ENCODE data around the gene ATPAF1. TPM values are rescaled to one million over a fixed set of nuclear protein-coding genes. Genes with fewer than 3 reads are reported as not detected.

ATPAF1 gene
- total and polyA plus RNA-seq, 9 of the 15 experiments (the other 6 are each of a cell fraction or from before 2014, with no cell fraction given), result 6.3 to 56.2 (median 27.4) TPM

DNA sequence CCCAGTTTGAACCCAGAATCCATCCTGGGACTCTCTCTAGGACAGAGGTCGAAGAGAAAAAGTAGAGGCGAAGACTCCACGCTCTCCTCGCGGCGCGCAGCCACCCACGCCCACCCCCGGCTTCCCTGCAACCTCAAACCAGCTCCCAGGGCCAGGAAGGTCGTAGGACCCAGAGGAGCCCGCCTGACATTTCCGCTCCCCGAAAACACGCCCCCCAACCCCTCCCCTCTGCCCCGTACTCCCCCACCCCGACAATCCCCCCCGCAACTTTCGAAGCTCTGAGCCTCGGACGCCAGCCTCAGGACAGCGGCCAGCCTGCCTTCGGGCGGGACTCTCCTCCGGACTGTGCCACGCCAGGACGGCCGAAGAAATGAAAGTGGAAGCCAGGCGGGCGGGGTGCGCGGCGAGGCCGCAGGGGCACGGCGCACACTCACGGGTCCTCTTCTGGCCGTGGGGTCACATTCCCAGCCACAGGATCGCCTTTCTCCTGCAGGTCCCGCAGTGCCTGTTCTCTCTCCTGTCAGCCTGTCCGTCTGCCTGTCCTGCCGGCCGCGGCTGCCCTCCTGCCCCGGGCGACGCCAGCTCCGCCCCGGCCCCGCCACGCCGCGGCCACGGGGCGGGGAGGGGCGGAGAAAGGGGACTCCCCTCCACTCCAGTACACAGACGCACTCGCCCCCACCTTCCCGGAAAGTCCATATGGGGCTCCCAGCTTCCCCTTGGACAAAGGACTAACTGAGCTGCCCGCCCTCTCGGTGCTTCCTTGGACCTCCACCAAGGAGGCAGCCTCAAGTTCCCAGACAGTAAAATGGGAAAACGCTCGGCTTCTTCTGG is 51.7 kb downstream of the ATPAF1 start, which contains the start of gene MOB3C (continued):
- TF ChIP-seq XRCC3 (IDR thresholded peaks at IDR 0.05) (no peak), KDM5B (IDR thresholded peaks at IDR 0.05; ENCODE audit: insufficient replicate concordance, low read depth, low read length) (peak; percentile 72), ZNF589 (CRISPR knock-in tag; IDR thresholded peaks at IDR 0.05; ENCODE audit: low read depth) (0 out of 2 replicates have a peak, but pooled peaks have one; percentile 42), ZNF717 (CRISPR knock-in tag; IDR thresholded peaks at IDR 0.05) (no peak), PYGO2 (tag; IDR thresholded peaks at IDR 0.05) (no peak), TARDBP (IDR thresholded peaks at IDR 0.05) (peak; percentile 61; the same call in 1 of the 2 replicates), ZNF124 (CRISPR knock-in tag; IDR thresholded peaks at IDR 0.05) (no peak), PHF8 (IDR thresholded peaks at IDR 0.05; ENCODE audit: borderline replicate concordance, low read length) (peak; percentile 92; the same call in 1 of the 2 replicates), MAZ (CRISPR knock-in tag; conservative IDR thresholded peaks at IDR 0.05 in 1 of 2, IDR thresholded peaks at IDR 0.05 in 1 of 2) (peak; percentile 93 to 94), SMARCC2 (IDR thresholded peaks at IDR 0.05; ENCODE audit: low read depth) (no peak), CHD2 (IDR thresholded peaks at IDR 0.05; ENCODE audit: low read depth, low read length) (no peak)
- TF ChIP-seq, protein P1, sequence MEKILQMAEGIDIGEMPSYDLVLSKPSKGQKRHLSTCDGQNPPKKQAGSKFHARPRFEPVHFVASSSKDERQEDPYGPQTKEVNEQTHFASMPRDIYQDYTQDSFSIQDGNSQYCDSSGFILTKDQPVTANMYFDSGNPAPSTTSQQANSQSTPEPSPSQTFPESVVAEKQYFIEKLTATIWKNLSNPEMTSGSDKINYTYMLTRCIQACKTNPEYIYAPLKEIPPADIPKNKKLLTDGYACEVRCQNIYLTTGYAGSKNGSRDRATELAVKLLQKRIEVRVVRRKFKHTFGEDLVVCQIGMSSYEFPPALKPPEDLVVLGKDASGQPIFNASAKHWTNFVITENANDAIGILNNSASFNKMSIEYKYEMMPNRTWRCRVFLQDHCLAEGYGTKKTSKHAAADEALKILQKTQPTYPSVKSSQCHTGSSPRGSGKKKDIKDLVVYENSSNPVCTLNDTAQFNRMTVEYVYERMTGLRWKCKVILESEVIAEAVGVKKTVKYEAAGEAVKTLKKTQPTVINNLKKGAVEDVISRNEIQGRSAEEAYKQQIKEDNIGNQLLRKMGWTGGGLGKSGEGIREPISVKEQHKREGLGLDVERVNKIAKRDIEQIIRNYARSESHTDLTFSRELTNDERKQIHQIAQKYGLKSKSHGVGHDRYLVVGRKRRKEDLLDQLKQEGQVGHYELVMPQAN (IDR thresholded peaks at IDR 0.05; ENCODE audit: borderline replicate concordance), result 0 out of 2 replicates have a peak, but pooled peaks have one; percentile 42
- TF ChIP-seq, protein P2, sequence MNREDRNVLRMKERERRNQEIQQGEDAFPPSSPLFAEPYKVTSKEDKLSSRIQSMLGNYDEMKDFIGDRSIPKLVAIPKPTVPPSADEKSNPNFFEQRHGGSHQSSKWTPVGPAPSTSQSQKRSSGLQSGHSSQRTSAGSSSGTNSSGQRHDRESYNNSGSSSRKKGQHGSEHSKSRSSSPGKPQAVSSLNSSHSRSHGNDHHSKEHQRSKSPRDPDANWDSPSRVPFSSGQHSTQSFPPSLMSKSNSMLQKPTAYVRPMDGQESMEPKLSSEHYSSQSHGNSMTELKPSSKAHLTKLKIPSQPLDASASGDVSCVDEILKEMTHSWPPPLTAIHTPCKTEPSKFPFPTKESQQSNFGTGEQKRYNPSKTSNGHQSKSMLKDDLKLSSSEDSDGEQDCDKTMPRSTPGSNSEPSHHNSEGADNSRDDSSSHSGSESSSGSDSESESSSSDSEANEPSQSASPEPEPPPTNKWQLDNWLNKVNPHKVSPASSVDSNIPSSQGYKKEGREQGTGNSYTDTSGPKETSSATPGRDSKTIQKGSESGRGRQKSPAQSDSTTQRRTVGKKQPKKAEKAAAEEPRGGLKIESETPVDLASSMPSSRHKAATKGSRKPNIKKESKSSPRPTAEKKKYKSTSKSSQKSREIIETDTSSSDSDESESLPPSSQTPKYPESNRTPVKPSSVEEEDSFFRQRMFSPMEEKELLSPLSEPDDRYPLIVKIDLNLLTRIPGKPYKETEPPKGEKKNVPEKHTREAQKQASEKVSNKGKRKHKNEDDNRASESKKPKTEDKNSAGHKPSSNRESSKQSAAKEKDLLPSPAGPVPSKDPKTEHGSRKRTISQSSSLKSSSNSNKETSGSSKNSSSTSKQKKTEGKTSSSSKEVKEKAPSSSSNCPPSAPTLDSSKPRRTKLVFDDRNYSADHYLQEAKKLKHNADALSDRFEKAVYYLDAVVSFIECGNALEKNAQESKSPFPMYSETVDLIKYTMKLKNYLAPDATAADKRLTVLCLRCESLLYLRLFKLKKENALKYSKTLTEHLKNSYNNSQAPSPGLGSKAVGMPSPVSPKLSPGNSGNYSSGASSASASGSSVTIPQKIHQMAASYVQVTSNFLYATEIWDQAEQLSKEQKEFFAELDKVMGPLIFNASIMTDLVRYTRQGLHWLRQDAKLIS (CRISPR knock-in tag; IDR thresholded peaks at IDR 0.05), result 0 out of 2 replicates have a peak, but pooled peaks have one; percentile 57
- TF ChIP-seq, protein P3, sequence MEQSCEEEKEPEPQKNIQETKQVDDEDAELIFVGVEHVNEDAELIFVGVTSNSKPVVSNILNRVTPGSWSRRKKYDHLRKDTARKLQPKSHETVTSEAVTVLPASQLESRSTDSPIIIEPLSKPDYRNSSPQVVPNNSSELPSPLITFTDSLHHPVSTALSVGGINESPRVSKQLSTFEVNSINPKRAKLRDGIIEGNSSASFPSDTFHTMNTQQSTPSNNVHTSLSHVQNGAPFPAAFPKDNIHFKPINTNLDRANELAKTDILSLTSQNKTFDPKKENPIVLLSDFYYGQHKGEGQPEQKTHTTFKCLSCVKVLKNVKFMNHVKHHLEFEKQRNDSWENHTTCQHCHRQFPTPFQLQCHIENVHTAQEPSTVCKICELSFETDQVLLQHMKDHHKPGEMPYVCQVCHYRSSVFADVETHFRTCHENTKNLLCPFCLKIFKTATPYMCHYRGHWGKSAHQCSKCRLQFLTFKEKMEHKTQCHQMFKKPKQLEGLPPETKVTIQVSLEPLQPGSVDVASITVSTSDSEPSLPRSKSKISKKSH (CRISPR knock-in tag; IDR thresholded peaks at IDR 0.05), result no peak
- TF ChIP-seq, protein P4, sequence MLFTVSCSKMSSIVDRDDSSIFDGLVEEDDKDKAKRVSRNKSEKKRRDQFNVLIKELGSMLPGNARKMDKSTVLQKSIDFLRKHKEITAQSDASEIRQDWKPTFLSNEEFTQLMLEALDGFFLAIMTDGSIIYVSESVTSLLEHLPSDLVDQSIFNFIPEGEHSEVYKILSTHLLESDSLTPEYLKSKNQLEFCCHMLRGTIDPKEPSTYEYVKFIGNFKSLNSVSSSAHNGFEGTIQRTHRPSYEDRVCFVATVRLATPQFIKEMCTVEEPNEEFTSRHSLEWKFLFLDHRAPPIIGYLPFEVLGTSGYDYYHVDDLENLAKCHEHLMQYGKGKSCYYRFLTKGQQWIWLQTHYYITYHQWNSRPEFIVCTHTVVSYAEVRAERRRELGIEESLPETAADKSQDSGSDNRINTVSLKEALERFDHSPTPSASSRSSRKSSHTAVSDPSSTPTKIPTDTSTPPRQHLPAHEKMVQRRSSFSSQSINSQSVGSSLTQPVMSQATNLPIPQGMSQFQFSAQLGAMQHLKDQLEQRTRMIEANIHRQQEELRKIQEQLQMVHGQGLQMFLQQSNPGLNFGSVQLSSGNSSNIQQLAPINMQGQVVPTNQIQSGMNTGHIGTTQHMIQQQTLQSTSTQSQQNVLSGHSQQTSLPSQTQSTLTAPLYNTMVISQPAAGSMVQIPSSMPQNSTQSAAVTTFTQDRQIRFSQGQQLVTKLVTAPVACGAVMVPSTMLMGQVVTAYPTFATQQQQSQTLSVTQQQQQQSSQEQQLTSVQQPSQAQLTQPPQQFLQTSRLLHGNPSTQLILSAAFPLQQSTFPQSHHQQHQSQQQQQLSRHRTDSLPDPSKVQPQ (CRISPR knock-in tag; IDR thresholded peaks at IDR 0.05; ENCODE audit: borderline replicate concordance), result no peak

Measured in K562 (cell line).